Stimulated activated CD4-positive, alpha-beta T cell treated with anti-CD3 and anti-CD28 coated beads, Interleukin-15, amount 100 ng/mL, for 48 hours (primary cell): ENCODE measurements around the gene MPPED2.

ENCODE experiments used
- DNase-seq, 2 donors: peaks; one replicate each; pipeline ENCODE4 v3.0.0-alpha.2; 2020; ENCODE audit warnings: low read depth in 2 of 2

MPPED2 gene, protein sequence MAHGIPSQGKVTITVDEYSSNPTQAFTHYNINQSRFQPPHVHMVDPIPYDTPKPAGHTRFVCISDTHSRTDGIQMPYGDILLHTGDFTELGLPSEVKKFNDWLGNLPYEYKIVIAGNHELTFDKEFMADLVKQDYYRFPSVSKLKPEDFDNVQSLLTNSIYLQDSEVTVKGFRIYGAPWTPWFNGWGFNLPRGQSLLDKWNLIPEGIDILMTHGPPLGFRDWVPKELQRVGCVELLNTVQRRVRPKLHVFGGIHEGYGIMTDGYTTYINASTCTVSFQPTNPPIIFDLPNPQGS

DNA sequence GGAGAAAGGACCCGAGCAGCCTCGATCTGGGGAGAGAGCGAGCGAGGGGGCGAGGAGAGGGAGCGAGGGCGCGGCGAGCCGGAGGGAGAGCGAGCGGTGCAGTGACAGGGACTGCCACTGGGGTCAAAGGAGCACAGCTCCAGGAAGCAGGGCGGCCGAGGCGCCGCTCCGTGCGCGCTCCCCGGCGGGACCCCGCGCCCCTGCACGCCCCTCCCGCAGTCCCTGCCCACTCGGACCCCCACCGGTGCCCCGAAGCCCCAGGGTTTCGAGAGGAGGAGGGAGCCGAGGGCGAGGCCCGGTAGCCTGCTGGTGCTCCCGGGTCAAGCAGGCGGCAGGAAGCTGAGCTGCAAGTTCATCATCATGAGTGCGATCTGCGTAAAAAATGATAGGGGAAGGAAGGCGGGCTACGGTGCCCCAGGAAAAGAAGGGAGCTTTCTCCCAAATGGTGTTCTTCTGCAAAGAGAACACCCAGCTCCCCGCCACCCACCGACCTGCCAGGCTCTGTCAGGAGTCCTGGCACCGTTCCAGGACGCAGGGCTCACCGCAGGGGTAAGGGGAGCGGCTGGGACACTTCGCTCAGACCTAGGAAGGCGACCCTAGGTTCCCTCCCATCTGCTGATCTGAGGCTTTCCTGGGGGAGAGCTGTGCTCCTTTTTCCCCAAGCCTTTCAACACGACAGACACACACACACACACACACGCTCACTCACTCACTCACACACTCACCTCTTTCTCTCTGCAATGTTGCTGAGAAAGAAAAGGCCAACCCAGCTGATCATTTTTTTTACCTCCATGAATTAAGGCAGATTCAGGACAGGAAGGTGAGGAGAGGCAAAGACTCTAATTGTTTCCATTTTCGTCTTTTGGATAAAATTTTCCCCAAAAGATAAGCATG is at the start of gene MPPED2:
Gene MPPED2 (minus strand): TSS at position 103 of the 894 bp plus-strand sequence. CDS start 5,980 bp downstream, outside the sequence.
- DNase-seq: peak in 1 of 2 donors; percentile 17

DNA sequence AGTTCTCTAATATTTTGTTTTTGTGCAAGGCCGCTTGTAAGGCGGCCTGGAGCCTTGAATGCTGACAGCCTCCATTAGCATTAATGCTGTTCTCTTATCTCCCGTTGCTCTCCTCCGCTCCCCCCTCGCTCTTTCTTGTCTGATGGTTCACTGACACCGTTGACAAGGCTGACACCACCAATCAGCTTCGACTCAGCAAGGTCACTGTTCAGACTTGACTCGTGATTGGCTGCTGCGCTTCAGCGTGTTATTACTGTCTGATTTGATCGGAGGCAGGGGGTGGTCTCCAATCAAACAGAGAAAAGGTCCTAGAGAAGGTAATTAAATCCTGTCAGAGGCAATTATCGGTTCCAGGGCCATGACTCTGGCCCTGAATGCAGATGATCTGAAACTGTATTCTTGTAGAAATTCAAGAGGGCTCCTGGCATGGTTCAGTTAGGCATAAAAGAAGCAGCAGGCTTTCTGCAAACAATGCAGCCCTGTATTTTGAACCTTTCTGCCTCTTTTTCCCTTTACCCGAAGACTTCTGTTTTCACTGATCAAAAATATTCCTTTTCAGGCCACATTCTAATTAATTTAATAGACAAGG is 49.3 kb upstream of the MPPED2 start:
- no peak for DNase-seq

DNA sequence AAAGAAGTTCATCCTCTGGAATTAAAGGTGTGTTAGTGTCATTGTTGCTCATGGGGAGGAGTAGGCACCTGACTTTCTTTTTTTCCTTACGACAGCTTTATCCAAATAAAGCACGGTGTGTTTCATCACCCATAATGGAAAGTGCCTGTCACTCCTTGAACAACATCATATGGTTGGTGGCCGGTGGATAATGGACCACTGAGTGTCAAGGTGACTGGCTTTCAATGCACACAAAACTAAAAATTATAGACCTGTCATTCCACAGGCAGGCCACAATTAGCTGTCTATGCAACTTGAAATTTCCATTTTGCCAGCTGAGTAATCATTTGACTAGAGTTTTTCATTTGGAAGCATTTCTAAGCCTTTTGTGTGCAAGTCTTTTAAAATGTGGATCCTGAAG is 45.0 kb upstream of the MPPED2 start:
- no peak for DNase-seq

DNA sequence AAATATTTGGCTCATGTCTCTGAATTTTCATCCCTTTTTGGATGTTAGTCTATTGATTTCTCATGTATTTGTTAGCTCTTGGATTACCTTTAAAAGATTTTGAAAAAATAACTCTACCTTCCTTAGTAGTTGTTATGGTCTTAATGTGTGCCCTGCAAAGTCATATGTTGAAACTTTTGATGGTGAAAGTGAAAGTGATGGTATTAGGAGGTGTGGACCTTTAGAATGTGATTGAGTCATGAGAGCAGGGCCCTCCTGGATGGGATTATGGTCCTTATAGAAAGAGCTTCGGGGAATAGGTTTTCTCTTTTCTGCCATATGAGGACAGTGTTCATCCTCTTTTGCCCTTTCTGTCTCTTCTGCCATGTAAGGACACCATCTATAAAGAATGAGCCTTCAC is 33.6 kb upstream of the MPPED2 start:
- no peak for DNase-seq

DNA sequence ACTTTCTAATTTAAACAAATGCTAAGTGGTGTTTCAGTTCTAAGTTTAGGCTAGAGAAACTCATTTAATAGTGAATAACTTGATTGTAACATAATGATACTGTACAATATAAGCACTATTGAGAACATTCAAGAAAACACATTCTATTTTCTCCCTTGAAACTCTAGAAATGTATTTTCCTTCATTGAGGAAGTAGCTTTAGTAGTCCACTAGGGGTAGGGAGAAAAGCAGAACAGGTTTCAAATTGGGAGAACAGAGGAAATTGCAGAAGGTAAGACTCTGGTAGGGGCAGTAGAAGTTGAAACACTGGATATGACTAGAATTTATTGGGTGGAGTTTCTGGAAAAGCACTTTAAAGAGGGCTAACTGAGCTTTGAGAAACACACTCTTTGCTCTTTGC is 31.6 kb upstream of the MPPED2 start:
- no peak for DNase-seq

DNA sequence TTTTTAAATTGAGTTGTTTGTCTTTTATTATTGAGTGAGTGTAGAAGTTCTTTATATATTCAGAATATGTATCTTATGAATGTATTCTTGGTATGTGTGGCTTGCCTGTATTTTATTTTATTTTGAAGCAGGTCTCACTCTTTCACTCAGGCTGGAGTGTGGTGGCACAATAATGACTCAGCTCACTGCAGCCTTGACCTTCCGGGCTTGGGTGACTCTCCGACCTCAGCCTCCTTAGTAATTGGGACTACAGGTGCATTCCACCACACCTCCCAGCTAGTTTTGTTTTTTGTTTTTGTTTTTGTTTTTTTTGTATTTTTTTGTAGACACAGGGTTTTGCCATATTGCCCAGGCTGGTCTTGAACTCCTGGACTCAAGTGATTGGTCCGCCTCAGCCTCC is 24.5 kb upstream of the MPPED2 start:
- DNase-seq: no peak

DNA sequence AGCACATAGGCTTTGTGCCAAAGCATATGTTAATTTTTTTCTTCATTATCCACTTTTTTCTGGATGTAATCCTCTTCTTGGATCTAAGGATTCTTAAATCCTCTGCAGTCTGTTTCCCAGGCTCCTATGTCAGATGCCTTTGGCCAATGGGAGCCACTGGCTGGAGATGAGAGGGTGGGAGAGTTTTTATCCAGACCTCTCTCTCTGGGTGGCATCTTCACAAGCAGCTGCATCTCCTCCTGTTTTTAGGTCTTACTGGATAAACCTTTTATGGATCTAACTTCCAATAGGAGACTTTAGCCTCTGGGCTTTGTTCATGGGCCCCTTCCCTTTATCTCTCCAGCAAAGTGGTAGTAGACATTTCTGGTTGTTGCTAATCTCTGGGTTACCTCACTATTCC is 22.4 kb upstream of the MPPED2 start:
- no peak for DNase-seq

DNA sequence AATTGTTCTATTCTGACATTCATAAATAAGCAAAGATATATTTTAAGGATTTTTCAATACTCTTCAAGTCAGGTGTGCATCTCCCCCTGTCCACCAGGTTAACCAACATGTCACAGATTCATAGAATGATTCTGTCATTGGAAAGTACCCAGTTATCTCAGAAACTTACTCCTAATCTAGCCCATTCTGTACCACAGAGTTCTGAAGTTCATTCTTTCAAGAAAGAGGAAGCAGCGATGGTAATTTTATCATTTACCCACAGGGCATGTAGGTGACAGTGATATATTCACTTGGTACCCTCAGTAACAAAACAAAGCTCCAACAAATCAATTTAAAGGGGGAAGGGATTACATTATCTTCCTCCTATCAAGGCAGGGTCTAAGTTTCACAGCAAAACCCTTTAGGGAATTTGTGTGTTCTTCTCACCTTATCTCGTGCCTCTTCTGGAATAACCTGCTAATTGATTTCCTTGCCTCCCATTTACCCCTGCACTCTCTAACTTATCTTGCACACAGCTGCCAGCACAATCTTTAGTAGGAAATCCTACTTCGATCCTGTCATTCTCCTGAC is 19.0 kb upstream of the MPPED2 start:
- DNase-seq: no peak

DNA sequence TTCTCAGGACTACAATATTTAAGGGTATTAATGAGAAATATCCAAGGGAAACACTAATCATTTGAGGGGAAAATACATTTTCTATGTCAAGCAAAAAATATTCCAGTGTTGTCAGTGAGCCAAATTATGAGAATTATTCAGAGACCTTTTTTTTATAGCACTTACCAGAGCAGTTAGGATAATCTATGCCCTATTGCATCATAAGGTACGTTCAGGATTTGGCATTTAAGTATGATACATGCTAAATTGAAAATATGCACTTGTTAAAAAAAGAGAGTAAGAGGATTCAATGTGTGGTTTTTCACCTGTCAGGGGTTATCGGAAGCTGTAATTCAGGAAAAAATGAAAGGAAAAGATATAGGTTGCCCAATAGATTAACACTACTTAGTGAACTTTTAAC is 17.2 kb upstream of the MPPED2 start:
- DNase-seq: no peak

DNA sequence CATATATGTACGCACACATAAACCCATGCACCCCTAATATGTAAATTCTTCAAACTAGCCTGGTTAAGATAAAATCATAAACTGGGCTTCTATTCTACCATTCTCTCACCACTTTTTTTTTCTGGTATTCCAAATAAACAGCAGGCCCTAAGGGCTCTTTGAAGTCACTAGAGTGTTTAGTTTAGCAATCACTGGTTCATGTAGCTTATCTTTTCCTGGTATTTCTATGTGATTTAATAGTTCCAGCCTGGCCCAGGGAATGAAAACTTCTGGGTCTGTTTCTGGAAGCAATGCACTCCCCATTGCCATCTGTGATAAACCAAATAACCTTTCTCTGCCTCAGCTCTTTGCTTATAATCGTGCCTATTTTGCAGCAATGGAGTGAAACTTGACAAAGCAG is 10.7 kb upstream of the MPPED2 start:
- DNase-seq: no peak

DNA sequence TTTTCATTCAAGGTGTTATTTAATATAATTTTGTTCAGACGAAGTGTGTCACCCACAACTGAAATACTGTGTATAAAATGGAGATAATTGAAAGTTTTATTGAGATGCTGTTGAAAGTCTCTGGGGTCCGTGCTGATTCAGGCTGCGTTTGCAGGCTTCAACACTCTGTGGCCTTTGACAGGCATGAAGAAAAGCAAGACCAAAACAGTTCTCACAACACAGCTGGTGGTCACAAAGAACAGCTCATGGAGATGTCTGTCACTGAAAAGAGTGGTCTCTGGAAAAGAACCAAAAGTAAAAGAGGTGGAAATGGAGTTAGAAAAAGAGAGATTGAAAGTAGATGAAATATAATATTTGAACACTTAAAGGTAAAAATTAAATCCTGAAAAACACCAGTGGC is 9.8 kb upstream of the MPPED2 start:
- no peak for DNase-seq

DNA sequence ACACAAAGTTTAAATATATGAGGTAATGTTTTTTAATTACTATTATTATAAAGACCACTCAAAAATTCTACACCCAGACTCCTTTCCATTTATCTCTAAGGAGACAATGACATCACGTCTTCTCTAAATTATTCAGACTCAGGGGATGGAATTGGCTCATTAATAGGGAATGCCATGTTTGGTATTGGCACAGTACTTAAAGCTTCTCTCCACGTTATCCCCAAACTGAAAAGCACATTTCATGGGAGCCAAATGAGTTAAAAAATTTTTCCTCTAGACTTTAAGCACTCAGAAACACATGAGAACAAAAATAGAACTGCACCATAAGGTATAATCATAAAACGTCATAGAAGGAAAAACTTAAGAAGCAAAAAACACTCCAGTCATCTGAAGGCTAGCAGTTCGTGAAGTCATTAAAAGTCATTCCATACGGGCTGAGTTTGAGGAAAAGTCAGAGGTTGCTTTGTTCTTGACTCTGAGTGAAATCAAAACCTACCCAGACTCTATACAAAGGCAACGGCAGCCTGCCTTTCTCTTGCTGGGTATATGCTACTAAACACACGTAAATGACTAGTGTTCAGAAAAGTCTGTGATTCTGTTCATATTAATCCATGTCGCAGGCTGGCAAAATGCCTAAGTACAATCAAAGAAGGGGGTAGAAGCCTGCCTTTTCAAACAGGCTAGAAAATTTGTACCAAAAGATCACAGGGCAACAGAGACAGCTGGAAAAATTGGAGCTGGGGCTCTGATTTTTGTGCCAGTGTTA is 8.7 kb upstream of the MPPED2 start:
- DNase-seq: no peak

DNA sequence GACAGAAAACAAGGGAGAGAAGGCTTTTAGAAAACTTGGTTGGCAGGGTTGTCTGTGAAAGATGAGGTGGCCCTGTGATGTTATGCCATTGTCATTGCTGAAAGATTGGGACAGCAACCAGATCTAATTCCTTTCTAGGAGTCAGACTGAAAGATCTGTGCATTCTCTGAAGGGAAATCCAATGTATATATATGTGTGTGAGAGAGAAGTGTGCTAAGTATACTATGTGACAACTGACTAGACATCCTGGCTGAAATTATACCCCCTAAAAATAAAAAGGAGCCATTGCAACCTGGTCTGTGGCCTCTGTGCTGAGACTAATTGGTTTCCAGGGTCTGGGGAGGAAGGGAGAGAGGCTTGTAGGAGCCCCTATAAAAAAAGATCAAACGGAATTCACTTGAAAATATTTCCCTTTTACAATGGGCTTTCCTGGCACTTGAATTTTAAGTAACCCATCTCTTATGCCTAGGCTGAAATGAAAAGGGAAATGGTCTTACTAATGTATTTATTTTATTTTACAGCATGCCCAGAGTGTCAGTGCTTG is 1.2 kb upstream of the MPPED2 start:
- no peak for DNase-seq

DNA sequence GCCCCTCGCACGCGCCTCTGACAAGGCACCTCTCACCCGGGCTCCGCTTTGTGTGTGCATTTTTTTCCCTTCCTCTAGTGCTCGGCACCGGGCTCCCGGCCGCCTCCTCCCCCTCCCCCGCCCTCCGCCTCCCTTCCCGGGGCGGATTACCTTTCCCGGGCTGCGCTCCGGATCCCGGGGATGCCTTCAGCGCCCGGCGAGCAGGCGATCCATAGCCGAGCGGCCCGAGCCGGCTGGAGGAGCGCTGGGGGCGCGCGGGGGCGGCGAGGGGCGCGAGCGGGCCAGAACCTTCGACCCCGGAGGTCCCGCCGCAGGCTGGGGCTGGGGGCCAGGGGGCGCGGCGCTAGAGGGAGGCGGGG is 282 bp downstream of the MPPED2 start:
- no peak for DNase-seq

DNA sequence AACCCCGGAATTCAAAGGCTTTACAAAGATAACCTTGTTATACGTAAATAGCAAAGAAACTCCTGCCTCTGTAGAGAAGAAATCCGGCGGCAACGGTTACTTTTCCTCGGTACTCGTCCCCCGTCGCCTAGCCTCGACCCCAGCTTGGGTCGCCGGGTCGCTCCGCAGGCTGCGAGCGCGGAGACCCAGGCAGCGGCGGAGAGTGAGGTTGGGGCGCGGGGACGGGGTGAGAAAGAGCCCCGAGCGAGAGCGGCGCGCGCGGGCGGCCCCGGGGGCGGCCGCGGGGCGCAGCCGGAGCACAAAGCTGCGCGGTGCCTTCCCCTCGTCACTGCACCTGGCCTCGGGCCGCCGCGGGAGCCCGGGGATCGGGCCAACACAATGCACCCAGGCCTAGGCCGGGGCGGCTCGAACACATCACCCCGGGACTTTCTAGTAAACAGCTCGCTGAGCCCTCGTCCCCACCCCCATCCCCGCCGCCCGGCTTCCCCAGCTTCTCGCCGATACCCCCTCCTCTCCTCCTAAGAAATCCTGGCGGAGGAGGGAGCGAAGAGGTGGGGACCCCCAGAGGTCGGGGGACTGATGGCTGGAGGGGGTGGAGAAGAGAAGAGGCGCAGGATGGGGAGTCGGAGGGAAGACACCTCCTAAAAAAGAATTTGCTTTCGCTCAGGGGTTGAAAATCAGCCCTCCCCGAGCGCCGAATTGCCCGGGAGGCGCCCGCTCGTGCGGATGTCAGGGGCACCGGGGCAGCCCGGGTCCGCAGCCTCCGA is 845 bp downstream of the MPPED2 start:
- DNase-seq: no peak

DNA sequence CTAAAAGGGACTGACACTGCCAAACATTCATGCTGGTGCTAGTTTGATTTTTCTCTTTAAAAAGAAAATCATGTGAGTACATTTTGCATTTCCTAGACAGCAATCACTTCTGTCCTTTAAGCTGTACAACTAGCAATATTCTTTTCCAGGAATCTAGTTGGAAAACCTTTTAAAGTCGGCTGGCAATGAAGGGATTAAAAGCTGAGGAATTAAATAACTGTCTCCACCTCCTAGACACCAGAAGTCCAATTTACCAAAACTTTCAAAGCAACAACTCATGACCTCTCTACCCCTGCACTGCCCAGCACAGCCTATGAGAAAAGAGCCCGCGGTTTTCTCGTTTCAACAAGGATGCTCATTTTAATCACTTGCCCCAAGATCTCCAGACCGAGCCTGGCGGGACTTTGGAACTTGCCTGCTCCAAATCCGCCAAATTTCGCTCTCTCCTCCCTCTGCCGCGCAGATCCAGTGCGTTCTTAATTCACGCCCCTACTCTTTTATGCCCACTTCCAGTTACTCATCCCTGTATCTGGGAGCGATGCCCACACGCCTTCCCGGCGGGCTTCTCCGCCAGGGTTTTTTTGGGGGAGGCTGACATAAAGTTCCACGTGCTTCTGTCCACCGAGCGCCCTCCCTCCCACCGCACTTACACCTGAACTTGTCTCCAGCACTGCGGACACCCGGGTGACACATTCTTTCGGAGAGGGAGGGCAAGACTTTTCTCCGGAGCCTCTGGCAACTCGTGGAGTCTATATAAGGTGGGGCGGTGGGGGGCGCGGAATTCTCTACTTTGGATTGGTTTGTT is 2.5 kb downstream of the MPPED2 start:
- DNase-seq: no peak

DNA sequence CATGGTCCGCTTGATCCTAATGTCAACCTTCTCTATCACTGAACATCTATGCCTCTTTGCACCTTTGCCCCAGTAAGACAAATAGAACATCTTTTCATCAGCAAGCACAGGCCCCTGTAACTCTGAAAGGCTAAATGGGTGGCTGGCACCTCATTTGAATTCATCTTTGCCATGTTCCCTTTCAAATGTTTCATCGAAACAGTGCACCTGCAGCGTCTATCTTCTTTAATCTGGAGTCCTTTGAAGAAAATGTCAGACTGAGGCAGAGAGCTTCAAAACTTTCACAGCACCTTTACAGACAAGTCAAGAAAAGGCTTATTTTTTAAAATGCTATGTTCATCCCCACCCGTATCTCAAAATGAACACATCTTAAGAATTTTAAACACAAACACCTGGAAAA is 3.4 kb downstream of the MPPED2 start:
- no peak for DNase-seq

DNA sequence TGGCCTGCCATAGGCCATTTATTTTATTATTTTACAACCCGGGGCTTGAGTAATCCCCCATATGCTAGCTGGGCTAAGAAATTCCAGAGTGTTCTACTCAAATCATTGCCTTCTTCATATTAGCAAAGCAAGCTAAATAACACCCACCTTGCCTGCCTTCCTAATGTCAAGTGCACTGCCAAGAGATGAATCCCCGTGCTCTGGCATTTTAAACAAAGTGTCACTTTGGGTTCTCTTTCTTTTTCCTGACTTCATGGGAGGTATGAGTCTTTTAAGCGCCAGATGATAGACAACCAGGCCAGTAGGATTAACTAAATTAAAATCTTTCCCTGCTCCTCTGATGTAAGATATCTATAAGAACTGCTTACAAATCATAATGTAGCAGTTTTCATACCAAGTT is 4.5 kb downstream of the MPPED2 start:
- no peak for DNase-seq

DNA sequence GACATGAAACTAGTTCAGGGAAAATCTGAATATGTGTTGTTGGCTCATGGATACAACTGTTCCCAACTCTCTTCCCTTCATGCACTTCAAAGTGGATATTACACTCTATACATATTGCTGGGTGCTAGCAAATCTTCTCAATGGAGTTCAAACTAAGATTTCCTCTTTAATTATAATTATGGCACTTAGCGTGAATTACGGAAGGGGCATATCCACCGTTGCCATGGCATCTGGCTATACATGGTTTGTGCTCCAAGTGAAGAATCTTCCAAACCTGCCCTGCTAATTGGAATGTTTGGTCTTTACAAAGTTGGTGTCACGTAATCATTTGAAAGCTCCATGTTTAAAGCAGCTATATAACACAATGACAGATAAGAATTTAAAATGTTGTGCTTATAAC is 5.6 kb downstream of the MPPED2 start:
- no peak for DNase-seq
